Inflammatory macrophage treated with lipopolysaccharide for 1 hour (primary cell): Measurements from ENCODE around the gene CDC34.

Source experiments
- DNase-seq, 2 donors: peaks; one replicate each; pipeline ENCODE4 v3.0.0-alpha.2; 2020 to 2022

CDC34 gene, protein sequence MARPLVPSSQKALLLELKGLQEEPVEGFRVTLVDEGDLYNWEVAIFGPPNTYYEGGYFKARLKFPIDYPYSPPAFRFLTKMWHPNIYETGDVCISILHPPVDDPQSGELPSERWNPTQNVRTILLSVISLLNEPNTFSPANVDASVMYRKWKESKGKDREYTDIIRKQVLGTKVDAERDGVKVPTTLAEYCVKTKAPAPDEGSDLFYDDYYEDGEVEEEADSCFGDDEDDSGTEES

GRCh38 chr19:531753-532560 lies at the start of gene CDC34:
CDC34 (plus strand) TSS chr19:531760; CDS start chr19:531932, 172 bp downstream.
- DNase-seq = no peak

GRCh38 chr19:482186-483041 lies 49.1 kb upstream of the CDC34 start:
- no peak for DNase-seq

GRCh38 chr19:483332-484072 lies 48.1 kb upstream of the CDC34 start:
- no peak for DNase-seq

GRCh38 chr19:484494-484893 lies 47.1 kb upstream of the CDC34 start:
- no peak for DNase-seq

- DNase-seq = no peak
Observed at GRCh38 chr19:485077-485476, 46.5 kb upstream of the CDC34 start.

- no peak for DNase-seq
Observed at GRCh38 chr19:485583-486236, 45.9 kb upstream of the CDC34 start.

DNA sequence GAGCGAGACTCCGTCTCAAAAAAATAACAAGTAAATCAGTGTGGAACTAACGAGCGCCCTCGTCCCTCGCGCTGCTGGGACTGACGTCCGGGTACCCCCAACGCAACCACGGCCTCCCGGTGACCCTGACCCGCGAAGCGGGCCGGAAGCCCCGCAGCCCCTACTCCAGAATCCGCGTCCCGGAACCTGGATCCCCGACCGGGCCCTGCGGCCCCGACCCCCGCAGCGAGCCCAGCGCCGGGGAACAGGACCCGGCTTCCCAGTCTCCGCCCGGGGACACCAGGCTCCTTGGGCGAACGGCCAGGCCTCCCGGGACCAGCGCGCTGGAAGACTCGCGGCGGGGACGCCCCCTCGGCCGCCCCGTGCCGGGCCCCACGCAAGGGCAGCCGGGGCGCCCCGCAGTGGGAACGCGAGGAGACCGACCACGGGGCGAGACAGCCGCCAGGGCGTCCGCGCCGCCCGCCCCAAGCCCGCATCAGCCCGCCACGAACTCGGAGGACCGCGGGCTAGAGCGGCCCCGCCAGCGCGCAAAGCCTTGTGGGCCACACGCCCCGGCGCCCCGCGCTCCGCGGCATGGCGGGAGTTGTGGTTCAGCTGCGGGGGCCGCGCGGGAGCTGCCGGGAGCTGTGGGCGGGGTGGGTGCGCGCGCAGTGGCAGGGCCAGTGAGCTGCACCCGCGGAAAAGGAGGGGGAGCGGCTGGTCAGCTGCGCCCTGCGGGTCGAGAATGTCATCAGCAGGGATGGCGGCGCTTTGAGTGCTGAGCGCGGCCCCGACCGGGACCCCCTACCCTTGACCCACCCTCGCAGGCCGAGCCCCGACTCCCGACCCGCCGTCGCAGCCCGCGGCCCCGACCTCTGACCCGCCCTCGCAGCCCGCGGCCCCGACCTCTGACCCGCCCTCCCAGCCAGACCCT lies 42.8 kb upstream of the CDC34 start:
- peak; percentile 78 to 84 for DNase-seq

- no peak for DNase-seq
Observed at GRCh38 chr19:489418-490196, 42.0 kb upstream of the CDC34 start.

DNA sequence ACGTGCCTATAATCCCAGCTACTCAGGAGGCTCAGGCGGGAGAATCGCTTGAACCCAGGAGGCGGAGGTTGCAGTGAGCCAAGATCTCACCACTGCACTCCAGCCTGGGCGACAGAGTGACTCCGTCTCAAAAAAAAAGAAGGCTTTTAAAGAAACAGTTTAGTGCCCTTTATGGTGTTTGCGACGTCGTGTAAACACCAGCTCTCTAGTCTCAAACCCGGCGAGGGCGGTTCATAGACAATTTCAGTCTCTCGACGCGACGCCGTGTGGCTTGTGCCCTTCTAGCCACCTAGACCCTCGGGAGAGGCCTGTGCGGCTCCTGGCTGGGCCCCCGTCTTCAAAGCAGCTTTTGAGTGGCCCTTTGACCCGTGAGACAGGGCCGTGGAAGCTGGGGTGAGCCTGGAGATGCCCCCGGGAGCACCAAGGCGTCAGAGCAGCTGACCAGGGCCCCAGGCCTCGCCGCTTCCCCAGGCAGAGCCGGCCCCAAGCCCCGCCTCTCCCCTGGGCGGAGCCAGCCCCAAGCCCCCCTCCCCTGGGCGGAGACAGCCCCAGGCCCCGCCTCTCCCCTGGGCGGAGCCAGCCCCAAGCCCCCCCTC lies 40.3 kb upstream of the CDC34 start:
- no peak for DNase-seq

- DNase-seq = no peak
Observed at GRCh38 chr19:492091-492531, 39.4 kb upstream of the CDC34 start.

- no peak for DNase-seq
Observed at GRCh38 chr19:493391-494170, 38.0 kb upstream of the CDC34 start.

GRCh38 chr19:494171-495080 lies 37.1 kb upstream of the CDC34 start:
- no peak for DNase-seq

- no peak for DNase-seq
Observed at GRCh38 chr19:495081-495401, 36.5 kb upstream of the CDC34 start.

- DNase-seq = peak in 1 of 2 donors; percentile 24
Observed at GRCh38 chr19:495402-496111, 36.0 kb upstream of the CDC34 start.

DNA sequence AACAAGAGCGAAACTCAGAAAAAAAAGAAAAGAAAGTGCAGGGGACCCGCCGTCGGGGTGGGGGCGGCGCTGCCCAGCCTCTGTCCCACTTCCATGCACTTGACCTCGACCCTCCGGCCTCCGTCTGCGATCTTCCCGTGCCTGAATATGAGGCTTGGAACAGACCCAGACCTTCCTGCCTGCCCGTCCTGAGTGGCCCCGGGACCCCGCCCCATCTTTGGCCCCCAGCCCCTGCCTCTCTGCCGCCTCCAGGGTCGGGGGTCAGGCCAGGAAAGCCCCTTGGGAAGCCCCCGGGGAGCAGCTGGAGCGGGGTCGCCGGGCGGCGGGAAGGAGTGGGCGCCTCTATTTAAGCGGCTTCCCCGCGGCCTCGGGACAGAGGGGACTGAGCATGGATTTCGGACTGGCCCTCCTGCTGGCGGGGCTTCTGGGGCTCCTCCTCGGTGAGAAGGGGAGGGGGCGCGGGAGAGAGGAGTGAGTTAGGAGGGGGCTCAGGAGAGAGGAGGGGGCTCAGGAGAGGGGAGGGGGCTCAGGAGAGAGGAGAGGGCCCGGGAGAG lies 35.4 kb upstream of the CDC34 start, which contains the start of gene MADCAM1:
TSS of gene MADCAM1 (plus strand) at position 375 of the 554 bp plus-strand sequence. CDS start at position 389, 14 bp downstream.
- no peak for DNase-seq

DNA sequence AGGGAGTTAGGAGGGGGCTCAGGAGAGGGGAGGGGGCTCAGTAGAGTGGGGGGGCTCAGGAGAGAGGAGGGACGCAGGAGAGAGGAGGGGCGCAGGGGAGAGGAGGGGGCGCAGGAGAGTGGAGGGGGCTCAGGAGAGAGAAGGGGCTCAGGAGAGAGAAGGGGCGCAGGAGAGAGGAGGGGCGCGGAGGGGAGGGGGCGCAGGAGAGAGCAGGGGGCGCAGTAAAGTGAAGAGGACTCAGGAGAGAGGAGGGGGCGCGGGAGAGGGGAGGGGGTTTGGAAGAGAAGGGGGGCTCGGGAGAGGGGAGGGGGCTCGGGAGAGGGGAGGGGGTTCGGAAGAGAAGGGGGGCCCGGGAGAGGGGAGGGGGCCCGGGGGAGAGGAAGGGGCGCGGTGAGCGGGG lies 34.6 kb upstream of the CDC34 start:
- DNase-seq = no peak

DNA sequence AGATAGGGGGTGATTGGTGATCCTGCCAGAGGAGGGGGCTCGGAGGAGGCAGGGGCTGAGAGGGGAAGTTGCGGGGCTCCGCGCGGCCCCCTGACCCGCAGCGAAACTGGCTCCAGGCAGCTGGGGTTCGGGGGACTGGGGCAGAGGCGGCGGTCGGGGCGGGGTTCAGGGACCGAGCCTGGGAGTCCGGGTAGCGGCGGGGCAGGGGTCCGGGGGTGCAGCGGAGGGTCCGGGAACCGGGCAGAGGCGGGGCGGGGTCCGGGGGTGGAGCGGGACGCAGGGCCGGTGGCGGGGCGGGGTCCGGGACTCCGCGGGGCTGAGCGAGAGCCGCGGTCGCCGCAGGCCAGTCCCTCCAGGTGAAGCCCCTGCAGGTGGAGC lies 34.1 kb upstream of the CDC34 start:
- no peak for DNase-seq
